Right cardiac atrium (tissue), 5 donors: ENCODE results near the gene CCR2. TPM values are rescaled to one million over a fixed set of nuclear protein-coding genes. Genes with fewer than 3 reads are reported as not detected.
"Not testable (repeated sequence)": the region's sequence is repeated elsewhere in the genome, so short reads cannot be mapped to it uniquely, and the experiment has no call there.

Source experiments
- ATAC-seq, 2 donors: fragments of 200-7000 bp; cut with Tn5 transposase; one replicate each; pipeline versions ENCODE4 v1.8.0 to v1.9.1; 2020; ENCODE audit warnings: moderate library complexity in 2 of 2, mild to moderate bottlenecking in 1 of 2
- DNase-seq, 3 donors: peaks; one replicate each; pipeline ENCODE4 v3.0.0-alpha.2; 2020
- H3K27ac ChIP-seq: one replicate; pipeline ENCODE4 v1.5.1; 2013; ENCODE audit warnings: mild to moderate bottlenecking, low read length, control low read depth, moderate library complexity
- H3K27me3 ChIP-seq: one replicate; pipeline ENCODE4 v1.6.1; 2013; ENCODE audit not compliant: control insufficient read depth, insufficient read depth
- H3K4me1 ChIP-seq: one replicate; pipeline ENCODE4 v1.6.1; 2013; ENCODE audit warnings: low read length; ENCODE audit not compliant: control insufficient read depth, insufficient read depth
- H3K4me3 ChIP-seq: one replicate; pipeline ENCODE4 v1.5.1; 2013; ENCODE audit warnings: low read length, control low read depth
- H3K9me3 ChIP-seq: one replicate; pipeline ENCODE4 v1.6.1; 2013; ENCODE audit warnings: low read length; ENCODE audit not compliant: control insufficient read depth
- WGBS: extraction: QIAGEN DNeasy Blood & Tissue Kit; methylation state at CpG from one replicate; pipeline ENCODE4 v1.1.7; 2013; 5-methylcytosine and 5-hydroxymethylcytosine counted together
- intact Hi-C, 4 donors: fragments of 100-400 bp; cut with DNase I; formaldehyde crosslinking; loops; one replicate each; pipeline versions ENCODE4 v1.11.0 to v1.14.0; 2022 to 2023
- polyA plus RNA-seq: library from polyadenylated mRNA; stranded (reverse); fragments of 200-250 nt; gene quantifications from one replicate; pipeline ENCODE4 v1.2.3, GENCODE V29; 2013
- total RNA-seq, 4 donors: library from RNA; stranded (reverse); fragmentation: NEBNext Ultra II Directional; extraction: Animal tissue kit (Norgen Biotek cat#: 25700); gene quantifications; one replicate each; pipeline ENCODE4 v1.2.1, GENCODE V29; 2021
- donor health status: healthy with polysubstance abuse.
- donor health status: DM: no; HTN: yes; CAD: no.
- donor health status: DM: no; HTN: no; CAD: no.
- donor health status: DM: no; HTN: yes; CAD: no; lungs with severe emphysema.
- donor health status: DM: yes; HTN: yes; CAD: no.

Gene CCR2
- total and polyA plus RNA-seq, 5 donors: 0.42 to 2.5 (median 1.2) TPM

DNA sequence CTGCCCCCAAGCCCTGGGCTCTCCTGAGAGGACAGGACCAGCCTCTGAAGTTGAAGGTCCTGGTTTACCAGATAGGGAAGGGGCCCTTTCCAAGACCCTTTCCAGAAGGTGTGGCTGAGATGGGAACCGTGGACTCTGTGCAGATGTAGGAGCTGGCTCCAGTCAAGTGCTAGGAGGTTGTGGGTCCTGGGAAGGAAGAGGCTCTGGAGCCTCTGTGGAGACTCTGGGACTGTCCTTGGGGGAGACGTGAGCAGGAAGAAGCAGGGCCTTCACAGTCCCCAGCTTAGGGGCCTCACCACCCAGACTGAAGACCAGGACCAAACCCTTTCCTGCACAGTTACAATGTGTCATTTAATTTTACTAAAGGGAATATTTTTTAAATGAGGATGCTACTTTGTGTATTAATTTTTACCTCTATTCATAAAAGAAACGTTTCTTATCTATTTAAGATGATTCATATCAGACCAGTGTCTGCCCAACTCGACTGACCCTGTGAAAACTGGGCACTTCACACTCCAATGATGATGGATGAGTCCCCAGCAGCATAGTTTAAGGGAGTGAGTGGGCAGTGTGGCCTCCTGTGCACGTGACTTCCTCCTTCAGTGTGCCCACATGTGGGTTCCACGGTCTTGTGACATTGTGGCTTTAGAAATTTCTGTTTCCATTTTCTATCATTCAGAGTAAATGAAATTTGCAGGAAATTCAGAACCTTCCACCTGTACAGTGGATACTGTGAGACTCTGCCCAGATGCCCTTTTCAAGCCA, 42.0 kb downstream of the CCR2 start:
- no peaks in the 10 kb centered on the region for H3K27me3 ChIP-seq
- peaks cover 2% of the 10 kb centered on the region for H3K4me1 ChIP-seq
- 62% methylated on average over 6 of the region's 6 CpGs for WGBS
- DNase-seq: no peak
- ATAC-seq: no peak
- H3K27ac ChIP-seq: no peak overlapping the region
- intact Hi-C loops: no loop called here
- H3K4me3 ChIP-seq: no peak overlapping the region
- no peaks in the 10 kb centered on the region for H3K9me3 ChIP-seq

GRCh38 chr3:46397111-46397510, 43.2 kb downstream of the CCR2 start:
- 85% methylated on average over 7 of the region's 7 CpGs for WGBS
- Histone ChIP-seq H3K4me3 (no peak overlapping the region), H3K27me3 (no peaks in the 10 kb centered on the region), H3K4me1 (peaks cover 2% of the 10 kb centered on the region), H3K27ac (no peak overlapping the region), H3K9me3 (no peaks in the 10 kb centered on the region)
- intact Hi-C loops: no loop called here
- DNase-seq (no peak), ATAC-seq (no peak)

- 92% methylated on average over 6 of the region's 6 CpGs for WGBS
- ATAC-seq (no peak), DNase-seq (no peak)
- Histone ChIP-seq H3K27me3 (no peaks in the 10 kb centered on the region), H3K4me1 (peaks cover 2% of the 10 kb centered on the region), H3K4me3 (no peak overlapping the region), H3K9me3 (no peaks in the 10 kb centered on the region), H3K27ac (no peak overlapping the region)
- intact Hi-C loops: no loop called here
Observed at GRCh38 chr3:46398186-46398955, 44.5 kb downstream of the CCR2 start.

- no peaks in the 10 kb centered on the region for H3K9me3 ChIP-seq
- no peaks in the 10 kb centered on the region for H3K27me3 ChIP-seq
- H3K4me3 ChIP-seq: no peak overlapping the region
- DNase-seq: no peak
- intact Hi-C loops: no loop called here
- no peak overlapping the region for H3K27ac ChIP-seq
- WGBS: 57% methylated on average over 2 of the region's 2 CpGs
- H3K4me1 ChIP-seq: no peaks in the 10 kb centered on the region
- no peak for ATAC-seq
Observed at GRCh38 chr3:46399098-46399497, 45.2 kb downstream of the CCR2 start.

DNA sequence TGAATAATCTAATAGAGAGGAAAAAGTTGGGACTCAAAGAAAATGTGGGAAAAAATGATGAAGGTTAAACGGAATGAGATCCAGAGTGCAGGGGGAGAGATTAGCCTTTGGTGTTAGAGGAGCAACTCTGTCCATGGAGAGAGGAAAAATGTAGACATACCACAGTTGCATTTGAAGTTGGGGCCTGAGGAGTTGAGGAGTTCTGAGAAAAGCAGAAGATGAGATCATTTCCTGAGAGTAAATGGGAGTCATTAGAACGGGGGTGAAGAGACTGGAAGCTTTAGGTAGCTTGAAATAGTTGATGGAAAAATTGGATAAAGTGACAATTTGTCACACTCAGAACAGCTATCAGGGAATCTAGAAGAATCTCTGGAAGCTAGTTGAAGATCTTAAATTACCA, 45.6 kb downstream of the CCR2 start:
- ATAC-seq: no peak
- no peak for DNase-seq
- intact Hi-C loops: no loop called here
- WGBS: 40% methylated on average over 2 of the region's 2 CpGs
- Histone ChIP-seq H3K27me3 (no peaks in the 10 kb centered on the region), H3K27ac (no peak overlapping the region), H3K9me3 (no peaks in the 10 kb centered on the region), H3K4me3 (no peak overlapping the region), H3K4me1 (no peaks in the 10 kb centered on the region)

GRCh38 chr3:46400000-46400734, 46.3 kb downstream of the CCR2 start:
- Histone ChIP-seq H3K27ac (no peak overlapping the region), H3K9me3 (no peaks in the 10 kb centered on the region), H3K4me3 (no peak overlapping the region), H3K4me1 (no peaks in the 10 kb centered on the region), H3K27me3 (no peaks in the 10 kb centered on the region)
- 46% methylated on average over 8 of the region's 8 CpGs for WGBS
- DNase-seq: no peak
- ATAC-seq: peak; percentile 64 to 72
- intact Hi-C loops: no loop called here

- 61% methylated on average over 5 of the region's 5 CpGs for WGBS
- DNase-seq: no peak
Observed at GRCh38 chr3:46400846-46401245, 46.9 kb downstream of the CCR2 start.

GRCh38 chr3:46401579-46401978, 47.7 kb downstream of the CCR2 start:
- 91% methylated on average over 2 of the region's 2 CpGs for WGBS
- intact Hi-C loops: no loop called here
- no peak overlapping the region for H3K27ac ChIP-seq
- no peak for ATAC-seq
- H3K27me3 ChIP-seq: no peaks in the 10 kb centered on the region
- H3K4me1 ChIP-seq: peaks cover 7% of the 10 kb centered on the region
- no peak overlapping the region for H3K4me3 ChIP-seq
- H3K9me3 ChIP-seq: no peaks in the 10 kb centered on the region
- no peak for DNase-seq

More at GRCh38 chr3:46400846-46401245, 46.9 kb downstream of the CCR2 start:
- H3K27ac ChIP-seq: no peak overlapping the region
- no peak overlapping the region for H3K4me3 ChIP-seq
- peaks cover 4% of the 10 kb centered on the region for H3K4me1 ChIP-seq
- no peaks in the 10 kb centered on the region for H3K9me3 ChIP-seq
- intact Hi-C loops: no loop called here
- H3K27me3 ChIP-seq: no peaks in the 10 kb centered on the region
- no peak for ATAC-seq

- DNase-seq, H3K9me3 ChIP-seq, intact Hi-C loops, H3K27ac ChIP-seq, H3K27me3 ChIP-seq, ATAC-seq, H3K4me3 ChIP-seq, H3K4me1 ChIP-seq: not testable (repeated sequence)
- 96% methylated on average over 4 of the region's 4 CpGs for WGBS
Observed at GRCh38 chr3:46402902-46403301, 49.0 kb downstream of the CCR2 start.

GRCh38 chr3:46405301-46406019, 51.5 kb downstream of the CCR2 start:
- ATAC-seq (peak; percentile 25 to 42), DNase-seq (peak in 1 of 3 donors; percentile 21)
- Histone ChIP-seq H3K4me1 (peaks cover 11% of the 10 kb centered on the region), H3K4me3 (no peak overlapping the region), H3K27me3 (no peaks in the 10 kb centered on the region), H3K27ac (peak overlapping the region; percentile 81), H3K9me3 (no peaks in the 10 kb centered on the region)
- 40% methylated on average over 11 of the region's 11 CpGs for WGBS
- intact Hi-C loops: no loop called here
